Lung (tissue), 12 donors: ENCODE measurements around the gene SYNPO2. TPM values are rescaled to one million over a fixed set of nuclear protein-coding genes. Genes with fewer than 3 reads are reported as not detected.
A peak's percentile ranks its signal among the peaks of the same experiment; 100 is the strongest.

Experiments
- ATAC-seq: fragments of 200-7000 bp; cut with Tn5 transposase; one replicate; pipeline ENCODE4 v1.9.1; 2020; ENCODE audit warnings: moderate number of reproducible peaks; ENCODE audit not compliant: insufficient read depth, low FRiP score
- DNase-seq, 3 donors: peaks; one replicate each; pipeline ENCODE4 v3.0.0-alpha.2; 2013 to 2017
- H3K27ac ChIP-seq, 2 donors: one replicate each; pipeline ENCODE4 v1.5.1; 2013; ENCODE audit warnings: mild to moderate bottlenecking in 2 of 2, moderate library complexity in 2 of 2, control low read depth in 1 of 2, inconsistent platforms in 1 of 2, low read depth in 1 of 2, low read length in 1 of 2
- H3K27me3 ChIP-seq, 3 donors: one replicate each; pipeline ENCODE4 v1.5.1; 2013; ENCODE audit warnings: low read length in 2 of 3; ENCODE audit not compliant: control insufficient read depth in 3 of 3, insufficient read depth in 3 of 3
- H3K36me3 ChIP-seq, 4 donors: one replicate each; pipeline ENCODE4 v1.5.1; 2013; ENCODE audit warnings: low read length in 4 of 4, mild to moderate bottlenecking in 1 of 4, moderate library complexity in 1 of 4; ENCODE audit not compliant: control insufficient read depth in 4 of 4, insufficient read depth in 4 of 4
- H3K4me1 ChIP-seq, 5 donors: one replicate each; pipeline ENCODE4 v1.5.1; 2013; ENCODE audit warnings: low read length in 5 of 5, mild to moderate bottlenecking in 2 of 5, moderate library complexity in 1 of 5; ENCODE audit not compliant: control insufficient read depth in 5 of 5, insufficient read depth in 5 of 5
- H3K4me3 ChIP-seq: one replicate; pipeline ENCODE4 v1.5.1; 2013; ENCODE audit warnings: mild to moderate bottlenecking, control low read depth, moderate library complexity
- H3K9ac ChIP-seq, 2 donors: one replicate each; pipeline ENCODE4 v1.5.1; 2013; ENCODE audit warnings: low read length in 2 of 2, control low read depth in 1 of 2; ENCODE audit not compliant: insufficient read depth in 1 of 2
- H3K9me3 ChIP-seq, 4 donors: one replicate each; pipeline ENCODE4 v1.5.1; 2013; ENCODE audit warnings: low read length in 3 of 4, mild to moderate bottlenecking in 1 of 4, moderate library complexity in 1 of 4; ENCODE audit not compliant: control insufficient read depth in 4 of 4, insufficient read depth in 3 of 4
- WGBS, 2 donors: extraction: QIAGEN DNeasy Blood & Tissue Kit; methylation state at CpG; one replicate each; pipeline ENCODE4 v1.1.7; 2013; 5-methylcytosine and 5-hydroxymethylcytosine counted together
- polyA plus RNA-seq, 2 donors: library from polyadenylated mRNA; stranded (reverse); fragments of 200-250 nt; gene quantifications; one replicate each; pipeline ENCODE4 v1.2.1, GENCODE V29; 2013
- total RNA-seq, 2 donors: library from RNA; depleted of rRNA in 1 of 2; stranded (reverse); fragments of >200 nt in 1 of 2; gene quantifications; one replicate each; pipeline ENCODE4 v1.2.1, GENCODE V29; 2014 to 2021
- TF ChIP-seq, protein P1 (sequence below): IDR thresholded peaks from 2 replicates; pipeline ENCODE4 v1.5.1; 2012; ENCODE audit warnings: mild to moderate bottlenecking; ENCODE audit errors: control extremely low read depth, extremely low read depth
- donor health status: control.
- donor health status: control.
- donor health status: Bipolar disorder and iron deficiency.
- donor health status: healthy.
- donor health status: DM: yes; HTN: yes; CAD: no.

SYNPO2 gene
- total and polyA plus RNA-seq, 4 donors = 3.5 to 27.6 (median 10.1) TPM

DNA sequence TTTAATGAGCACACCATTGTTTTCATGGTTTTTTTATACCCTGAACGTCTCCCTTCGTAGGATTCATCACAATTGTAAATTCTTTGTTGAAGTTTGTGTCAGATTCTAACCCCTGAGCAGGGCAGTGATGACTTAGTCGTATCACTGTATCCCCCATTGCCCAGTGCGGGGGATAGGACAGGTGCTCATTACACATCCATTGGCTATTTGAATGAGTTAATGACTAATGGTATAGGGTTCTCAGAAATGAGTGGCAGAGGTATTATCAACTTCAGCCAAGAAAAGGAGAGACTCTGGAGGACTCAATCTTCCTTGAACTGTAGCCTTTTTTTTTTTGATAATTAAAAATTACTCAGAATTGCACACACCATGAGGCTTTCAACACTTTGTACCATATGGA is 64.6 kb downstream of the SYNPO2 start:
- 69 to 70% methylated on average over 4 of the region's 4 CpGs for WGBS, 2 donors
- ATAC-seq = no peak
- H3K27ac ChIP-seq = no peak overlapping the region

GRCh38 chr4:118954246-118954645 is 65.6 kb downstream of the SYNPO2 start:
- H3K36me3 ChIP-seq = no peaks in the 10 kb centered on the region
- H3K4me3 ChIP-seq = no peak overlapping the region
- no peaks in the 10 kb centered on the region for H3K9me3 ChIP-seq
- H3K9ac ChIP-seq = no peak overlapping the region
- TF ChIP-seq, protein P1, sequence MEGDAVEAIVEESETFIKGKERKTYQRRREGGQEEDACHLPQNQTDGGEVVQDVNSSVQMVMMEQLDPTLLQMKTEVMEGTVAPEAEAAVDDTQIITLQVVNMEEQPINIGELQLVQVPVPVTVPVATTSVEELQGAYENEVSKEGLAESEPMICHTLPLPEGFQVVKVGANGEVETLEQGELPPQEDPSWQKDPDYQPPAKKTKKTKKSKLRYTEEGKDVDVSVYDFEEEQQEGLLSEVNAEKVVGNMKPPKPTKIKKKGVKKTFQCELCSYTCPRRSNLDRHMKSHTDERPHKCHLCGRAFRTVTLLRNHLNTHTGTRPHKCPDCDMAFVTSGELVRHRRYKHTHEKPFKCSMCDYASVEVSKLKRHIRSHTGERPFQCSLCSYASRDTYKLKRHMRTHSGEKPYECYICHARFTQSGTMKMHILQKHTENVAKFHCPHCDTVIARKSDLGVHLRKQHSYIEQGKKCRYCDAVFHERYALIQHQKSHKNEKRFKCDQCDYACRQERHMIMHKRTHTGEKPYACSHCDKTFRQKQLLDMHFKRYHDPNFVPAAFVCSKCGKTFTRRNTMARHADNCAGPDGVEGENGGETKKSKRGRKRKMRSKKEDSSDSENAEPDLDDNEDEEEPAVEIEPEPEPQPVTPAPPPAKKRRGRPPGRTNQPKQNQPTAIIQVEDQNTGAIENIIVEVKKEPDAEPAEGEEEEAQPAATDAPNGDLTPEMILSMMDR = no peak
- peaks cover 0 to 36% (median 0%) of the 10 kb centered on the region in 5 donors for H3K4me1 ChIP-seq
- no peak for ATAC-seq
- DNase-seq = peak in 1 of 3 donors; percentile 39
- no peaks in the 10 kb centered on the region for H3K27me3 ChIP-seq
- H3K27ac ChIP-seq = peak overlapping the region in 1 of 2 donors; percentile 33
- 51 to 58% methylated on average over 2 of the region's 2 CpGs for WGBS, 2 donors

More for the DNA sequence above, 64.6 kb downstream of the SYNPO2 start:
- H3K36me3 ChIP-seq = no peaks in the 10 kb centered on the region
- no peak overlapping the region for H3K4me3 ChIP-seq
- H3K9me3 ChIP-seq = no peaks in the 10 kb centered on the region
- TF ChIP-seq, protein P1 = no peak
- H3K4me1 ChIP-seq = peaks cover 0 to 36% (median 0%) of the 10 kb centered on the region in 5 donors
- H3K9ac ChIP-seq = no peak overlapping the region
- DNase-seq = no peak
- H3K27me3 ChIP-seq = no peaks in the 10 kb centered on the region

- Histone ChIP-seq H3K9ac (no peak overlapping the region), H3K4me3 (no peak overlapping the region), H3K36me3 (no peaks in the 10 kb centered on the region), H3K4me1 (peaks cover 0 to 35% (median 0%) of the 10 kb centered on the region in 5 donors), H3K27me3 (no peaks in the 10 kb centered on the region), H3K9me3 (no peaks in the 10 kb centered on the region), H3K27ac (peak overlapping the region in 1 of 2 donors; percentile 33)
- 87 to 93% methylated on average over 3 of the region's 3 CpGs for WGBS, 2 donors
- ATAC-seq (no peak), DNase-seq (no peak)
- TF ChIP-seq, protein P1 = no peak
Observed at GRCh38 chr4:118955515-118955914, 66.9 kb downstream of the SYNPO2 start.
